Tibial artery (tissue), 4 donors: ENCODE results near the gene NFATC1.

ENCODE experiments used
- DNase-seq, 2 donors: peaks; one replicate each; pipeline ENCODE4 v3.0.0-alpha.2; 2019
- H3K27ac ChIP-seq, 2 donors: fragments of 200-600 bp; sonication (generic) in 1 of 2; 1 replicate in 1 of 2; 2 replicates in 1 of 2; pipeline ENCODE4 v1.5.1; 2018 to 2019; ENCODE audit warnings: mild to moderate bottlenecking in 1 of 2
- H3K27me3 ChIP-seq, 2 donors: fragments of 200-600 bp; sonication (generic) in 1 of 2; one replicate each; pipeline versions ENCODE4 v1.5.1 to v1.6.0; 2016 to 2019
- H3K36me3 ChIP-seq, 3 donors: fragments of 200-600 bp; sonication (generic) in 2 of 3; one replicate each; pipeline ENCODE4 v1.5.1; 2016 to 2019; ENCODE audit warnings: mild to moderate bottlenecking in 2 of 3
- H3K4me1 ChIP-seq, 4 donors: fragments of 200-600 bp; sonication (generic) in 2 of 4; 1 replicate in 3 of 4; 2 replicates in 1 of 4; pipeline ENCODE4 v1.5.1; 2016 to 2019
- H3K4me3 ChIP-seq, 2 donors: fragments of 200-600 bp; sonication (generic) in 1 of 2; 1 replicate in 1 of 2; 2 replicates in 1 of 2; pipeline ENCODE4 v1.5.1; 2018 to 2019; ENCODE audit warnings: mild to moderate bottlenecking in 2 of 2
- H3K9me3 ChIP-seq, 3 donors: fragments of 200-600 bp; sonication (generic) in 1 of 3; one replicate each; pipeline ENCODE4 v1.5.1; 2016 to 2019
- intact Hi-C: fragments of 100-400 bp; cut with DNase I; formaldehyde crosslinking; loops from one replicate; pipeline ENCODE4 v1.15.0; 2023; ENCODE audit warnings: low total_unique reads
- TF ChIP-seq, protein P1 (sequence below), 2 experiments: fragments of 200-600 bp in 1 of 2; fragments of 450-650 bp in 1 of 2; IDR thresholded peaks; one replicate each; pipeline ENCODE4 v1.5.1; 2017 to 2019; ENCODE audit warnings: antibody characterized with exemption in 2 of 2, mild to moderate bottlenecking in 1 of 2, moderate library complexity in 1 of 2

Gene NFATC1

DNA sequence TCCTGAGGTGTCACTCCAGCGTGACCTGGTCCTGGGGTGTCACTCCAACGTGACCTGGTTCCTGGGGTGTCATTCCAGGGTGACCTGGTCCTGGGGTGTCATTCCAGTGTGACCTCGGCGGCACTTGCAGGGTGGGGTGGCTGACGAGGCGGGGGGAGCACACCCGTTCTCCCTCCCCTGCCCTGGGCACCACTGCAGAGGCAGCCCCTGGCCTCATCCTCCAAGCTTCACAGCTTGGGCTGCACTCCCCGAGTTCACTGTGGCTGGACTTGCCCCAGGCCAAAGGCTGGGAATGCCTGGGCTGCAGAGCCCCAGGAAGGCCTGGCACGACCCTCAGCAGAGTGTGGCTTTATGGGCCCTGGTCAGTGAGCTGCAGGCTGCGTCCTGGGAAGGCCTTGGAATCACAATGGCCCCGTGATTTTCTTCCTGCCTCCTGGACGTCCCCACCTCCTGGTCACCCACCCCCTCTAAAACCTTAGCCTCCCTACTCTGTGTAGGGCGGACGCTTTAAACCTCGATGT, 88.3 kb downstream of the NFATC1 start:
- Histone ChIP-seq H3K27ac (no peak overlapping the region), H3K9me3 (no peaks in the 10 kb centered on the region), H3K4me3 (no peak overlapping the region), H3K27me3 (no peaks in the 10 kb centered on the region), H3K4me1 (peaks cover 0 to 26% (median 19%) of the 10 kb centered on the region in 4 donors), H3K36me3 (peaks cover 12 to 41% (median 32%) of the 10 kb centered on the region in 3 donors)
- TF ChIP-seq, protein P1, sequence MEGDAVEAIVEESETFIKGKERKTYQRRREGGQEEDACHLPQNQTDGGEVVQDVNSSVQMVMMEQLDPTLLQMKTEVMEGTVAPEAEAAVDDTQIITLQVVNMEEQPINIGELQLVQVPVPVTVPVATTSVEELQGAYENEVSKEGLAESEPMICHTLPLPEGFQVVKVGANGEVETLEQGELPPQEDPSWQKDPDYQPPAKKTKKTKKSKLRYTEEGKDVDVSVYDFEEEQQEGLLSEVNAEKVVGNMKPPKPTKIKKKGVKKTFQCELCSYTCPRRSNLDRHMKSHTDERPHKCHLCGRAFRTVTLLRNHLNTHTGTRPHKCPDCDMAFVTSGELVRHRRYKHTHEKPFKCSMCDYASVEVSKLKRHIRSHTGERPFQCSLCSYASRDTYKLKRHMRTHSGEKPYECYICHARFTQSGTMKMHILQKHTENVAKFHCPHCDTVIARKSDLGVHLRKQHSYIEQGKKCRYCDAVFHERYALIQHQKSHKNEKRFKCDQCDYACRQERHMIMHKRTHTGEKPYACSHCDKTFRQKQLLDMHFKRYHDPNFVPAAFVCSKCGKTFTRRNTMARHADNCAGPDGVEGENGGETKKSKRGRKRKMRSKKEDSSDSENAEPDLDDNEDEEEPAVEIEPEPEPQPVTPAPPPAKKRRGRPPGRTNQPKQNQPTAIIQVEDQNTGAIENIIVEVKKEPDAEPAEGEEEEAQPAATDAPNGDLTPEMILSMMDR (IDR thresholded peaks at IDR 0.05) = no peak
- intact Hi-C loops = no loop called here
- DNase-seq = peak in 1 of 2 donors; percentile 53

DNA sequence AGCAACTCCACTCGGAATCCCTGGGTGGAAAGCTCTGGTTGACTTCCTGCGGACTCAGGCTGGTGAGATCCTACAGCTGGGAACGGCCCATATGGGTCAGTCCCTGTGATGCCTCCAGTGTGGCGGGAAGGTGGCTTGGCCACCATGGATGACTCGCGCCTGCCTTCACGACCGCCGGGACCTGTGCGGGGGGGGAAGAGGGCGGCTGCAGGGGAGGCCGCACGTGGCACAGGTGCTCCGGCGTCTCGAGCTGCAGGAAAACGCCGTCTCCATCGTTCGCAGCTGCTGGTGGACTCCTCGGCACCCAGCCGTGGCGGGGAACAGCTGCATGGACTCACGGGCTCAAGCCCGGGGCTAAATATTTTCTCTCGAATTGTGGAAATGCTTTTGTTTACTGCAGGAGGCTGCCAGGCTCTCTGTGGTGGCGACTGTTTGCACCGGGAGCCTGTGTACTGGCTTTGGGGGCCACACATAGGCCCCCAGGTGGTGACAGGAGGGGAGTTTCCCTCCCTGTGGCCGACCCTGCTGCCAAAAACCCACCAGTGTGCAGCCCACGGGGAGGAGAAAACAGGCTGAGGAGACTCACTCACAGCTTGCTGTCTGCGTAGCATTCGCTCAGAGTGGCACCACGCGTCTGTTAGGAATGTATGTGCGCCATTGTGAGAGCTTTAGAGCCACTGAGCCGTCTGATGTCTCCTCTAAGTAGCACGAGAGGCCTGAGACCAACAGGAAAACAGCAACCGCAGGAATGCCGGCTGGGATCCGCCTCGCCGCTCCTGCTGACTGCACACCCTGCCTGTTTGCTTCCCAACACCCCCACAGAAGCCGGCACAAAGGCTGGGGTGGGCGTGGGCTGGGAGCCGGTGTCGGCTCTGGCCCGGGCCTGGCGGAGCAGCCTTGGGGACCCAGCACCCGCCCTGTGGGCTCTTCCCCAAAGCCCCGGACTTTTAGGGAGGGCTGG, 89.2 kb downstream of the NFATC1 start:
- peaks cover 12 to 40% (median 34%) of the 10 kb centered on the region in 3 donors for H3K36me3 ChIP-seq
- peak in 1 of 2 donors; percentile 77 for DNase-seq
- H3K9me3 ChIP-seq = no peaks in the 10 kb centered on the region
- H3K27me3 ChIP-seq = no peaks in the 10 kb centered on the region
- peak overlapping the region; percentile 35 to 44 for H3K4me3 ChIP-seq
- H3K27ac ChIP-seq = peak overlapping the region; percentile 78 to 81
- TF ChIP-seq, protein P1 (IDR thresholded peaks at IDR 0.05) = no peak
- H3K4me1 ChIP-seq = peaks cover 0 to 26% (median 19%) of the 10 kb centered on the region in 4 donors
- intact Hi-C loops = no loop called here

DNA sequence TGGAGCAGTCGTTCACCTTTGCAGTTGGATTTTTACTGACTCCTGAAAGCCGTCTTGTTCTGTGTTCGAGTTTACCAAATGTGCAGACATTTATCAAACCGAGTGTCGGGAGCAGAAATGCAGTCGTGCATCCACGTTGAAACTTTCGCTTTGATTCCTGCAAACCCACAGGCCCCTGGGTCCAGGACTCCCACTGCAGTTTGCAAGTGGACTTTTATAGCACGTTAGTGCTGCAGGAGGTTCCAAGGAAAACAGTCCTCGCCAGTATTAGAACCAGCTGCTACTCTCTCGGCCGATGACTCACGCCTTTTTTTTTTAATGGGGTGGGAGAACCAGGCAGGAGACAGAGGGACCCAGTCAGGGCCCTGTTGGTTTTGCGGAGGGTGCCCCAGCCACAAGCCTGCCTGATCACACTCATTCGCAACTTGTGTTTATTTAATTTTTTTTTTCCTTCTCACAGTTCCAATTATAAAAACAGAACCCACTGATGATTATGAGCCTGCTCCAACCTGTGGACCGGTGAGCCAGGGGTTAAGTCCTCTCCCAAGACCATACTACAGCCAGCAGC, 90.1 kb downstream of the NFATC1 start:
- DNase-seq = peak in 1 of 2 donors; percentile 83
- H3K27ac ChIP-seq = peak overlapping the region; percentile 78 to 81
- peaks cover 12 to 46% (median 40%) of the 10 kb centered on the region in 3 donors for H3K36me3 ChIP-seq
- H3K27me3 ChIP-seq = no peaks in the 10 kb centered on the region
- peaks cover 0 to 26% (median 19%) of the 10 kb centered on the region in 4 donors for H3K4me1 ChIP-seq
- intact Hi-C loops = no loop called here
- no peaks in the 10 kb centered on the region for H3K9me3 ChIP-seq
- peak overlapping the region; percentile 35 to 44 for H3K4me3 ChIP-seq
- TF ChIP-seq, protein P1 (IDR thresholded peaks at IDR 0.05) = no peak

DNA sequence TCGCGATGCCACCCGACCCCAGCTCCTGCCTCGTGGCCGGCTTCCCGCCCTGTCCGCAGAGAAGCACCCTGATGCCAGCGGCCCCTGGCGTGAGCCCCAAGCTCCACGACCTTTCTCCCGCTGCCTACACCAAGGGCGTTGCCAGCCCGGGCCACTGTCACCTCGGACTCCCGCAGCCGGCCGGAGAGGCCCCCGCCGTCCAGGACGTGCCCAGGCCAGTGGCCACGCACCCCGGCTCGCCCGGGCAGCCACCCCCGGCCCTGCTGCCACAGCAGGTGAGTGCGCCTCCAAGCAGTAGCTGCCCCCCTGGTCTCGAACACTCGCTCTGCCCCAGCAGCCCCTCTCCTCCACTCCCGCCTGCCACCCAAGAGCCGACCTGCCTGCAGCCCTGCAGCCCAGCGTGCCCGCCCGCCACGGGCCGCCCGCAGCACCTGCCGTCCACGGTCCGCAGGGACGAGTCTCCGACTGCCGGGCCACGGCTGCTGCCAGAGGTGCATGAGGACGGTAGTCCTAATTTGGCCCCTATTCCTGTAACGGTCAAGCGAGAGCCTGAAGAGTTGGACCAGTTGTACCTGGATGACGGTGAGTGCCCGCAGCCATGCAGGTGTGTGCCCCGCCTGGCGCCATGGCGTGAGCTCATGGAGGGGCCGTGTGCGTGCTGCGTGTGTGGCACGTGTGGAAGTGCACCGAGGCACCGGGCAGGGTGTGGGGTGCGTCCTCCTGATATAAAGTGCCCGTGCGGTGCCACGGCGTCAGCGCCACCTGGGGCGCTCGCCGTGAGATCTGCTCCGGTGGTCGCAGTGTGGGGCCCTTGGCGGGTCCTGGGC, 90.8 kb downstream of the NFATC1 start:
- H3K4me1 ChIP-seq = peaks cover 0 to 26% (median 19%) of the 10 kb centered on the region in 4 donors
- peaks cover 12 to 48% (median 46%) of the 10 kb centered on the region in 3 donors for H3K36me3 ChIP-seq
- DNase-seq = peak in 1 of 2 donors; percentile 72
- H3K27me3 ChIP-seq = no peaks in the 10 kb centered on the region
- TF ChIP-seq, protein P1 (IDR thresholded peaks at IDR 0.05) = no peak
- H3K4me3 ChIP-seq = peak overlapping the region; percentile 35 to 44
- intact Hi-C loops = no loop called here
- peak overlapping the region; percentile 78 to 81 for H3K27ac ChIP-seq
- H3K9me3 ChIP-seq = no peaks in the 10 kb centered on the region
